Right renal pelvis (tissue), 4 donors: ENCODE measurements around the gene SPRR2E. TPM values are rescaled to one million over a fixed set of nuclear protein-coding genes. Genes with fewer than 3 reads are reported as not detected.
"Not testable (repeated sequence)": the region's sequence is repeated elsewhere in the genome, so short reads cannot be mapped to it uniquely, and the experiment has no call there.

Experiments used
- DNase-seq, 4 donors: peaks; one replicate each; pipeline ENCODE4 v3.0.0-alpha.2; 2013; ENCODE audit warnings: low read depth in 4 of 4, low spot score in 3 of 4, missing footprints in 1 of 4
- polyA plus RNA-seq, 4 donors: library from polyadenylated mRNA; unstranded; fragments of 120-200 nt; gene quantifications; one replicate each; pipeline ENCODE4 v1.2.1, GENCODE V29; 2013; ENCODE audit not compliant: insufficient read length in 4 of 4

The SPRR2E gene
- polyA plus RNA-seq, 4 donors: not detected

DNA sequence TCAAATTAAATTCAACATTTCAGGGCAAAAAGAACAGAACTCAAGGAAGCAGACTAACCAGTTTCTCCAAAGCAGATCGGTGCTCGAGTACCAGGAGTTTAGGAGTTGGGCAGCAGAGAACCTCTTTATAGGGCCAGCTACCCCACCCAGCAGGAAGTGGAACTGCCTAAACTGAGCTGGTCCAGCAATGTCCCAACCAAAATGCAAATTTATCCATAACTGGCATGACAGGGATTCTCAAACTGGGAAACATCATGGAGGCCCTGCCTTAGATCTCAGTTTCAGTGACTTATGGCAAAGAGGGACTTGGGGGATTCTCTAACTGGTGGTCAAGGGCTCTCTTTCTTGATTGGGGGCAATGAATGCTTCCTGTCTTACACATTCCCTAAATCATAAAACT is 22.8 kb downstream of the SPRR2E start, which contains the start of gene SPRR2B:
Gene SPRR2B, minus strand, starts transcription at position 101 of the 400 bp plus-strand sequence. CDS start 772 bp downstream, outside the sequence.
- no peak for DNase-seq

DNA sequence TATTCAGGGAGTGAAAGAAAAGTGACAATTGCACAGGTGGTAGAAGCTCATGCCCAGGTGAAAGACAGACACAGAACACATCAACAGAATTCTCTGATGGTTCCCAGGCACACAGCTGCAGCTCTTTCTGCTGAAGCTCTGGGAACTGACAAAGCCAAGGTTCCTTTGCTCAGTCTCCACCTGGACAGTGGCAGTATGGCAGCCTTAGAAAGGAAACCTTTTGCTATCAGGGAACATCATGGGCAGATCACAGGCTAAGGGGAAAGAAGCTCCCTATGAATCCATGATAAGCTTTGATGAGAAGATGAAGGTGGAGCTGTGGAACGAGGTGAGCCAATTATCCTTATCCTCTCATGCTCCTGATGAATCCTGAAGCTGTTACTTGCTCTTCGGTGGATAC is 24.1 kb downstream of the SPRR2E start:
- no peak for DNase-seq

DNA sequence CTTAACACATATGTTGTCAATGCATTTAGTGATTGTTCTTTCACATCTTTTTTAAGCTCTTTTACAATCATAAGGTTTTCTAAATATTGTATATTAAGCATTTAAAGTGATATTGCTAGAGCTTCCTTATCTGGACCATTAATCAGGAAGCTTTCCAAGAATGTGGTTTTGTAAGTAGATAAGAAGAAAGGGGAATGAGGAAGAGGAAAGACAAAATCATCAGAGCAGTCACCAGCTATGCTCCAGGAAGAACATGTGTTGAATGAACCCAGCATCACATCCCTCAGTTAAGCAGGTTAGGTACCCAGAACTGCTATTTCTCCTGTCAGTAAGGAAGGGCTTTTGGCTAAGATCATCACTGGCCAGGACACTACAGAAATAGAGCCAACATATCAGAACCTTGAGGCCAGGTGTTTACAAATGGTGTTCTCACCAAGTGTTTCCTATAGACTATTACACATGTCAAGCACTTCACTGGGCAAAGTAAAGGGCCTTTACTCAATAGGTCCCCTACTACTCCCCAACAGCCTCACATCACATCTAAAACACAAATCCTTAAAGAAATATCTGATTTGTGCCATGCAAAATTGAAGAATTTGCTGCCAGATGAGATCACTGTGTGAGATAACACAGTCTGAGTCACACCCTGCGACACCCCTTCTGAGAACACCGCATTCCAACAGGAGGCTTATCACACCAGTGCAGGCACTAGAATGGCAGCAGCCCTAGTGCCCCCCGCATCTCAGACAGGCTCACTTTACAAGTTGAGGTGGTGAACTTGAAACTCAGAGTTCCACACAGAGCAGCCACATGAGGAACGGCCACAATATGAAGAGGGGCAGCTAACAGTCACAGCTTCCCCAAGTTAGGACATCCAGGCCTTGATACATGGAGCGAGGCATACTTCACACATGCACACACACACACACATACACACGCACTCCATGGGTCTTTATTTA is 35.2 kb downstream of the SPRR2E start:
- DNase-seq: no peak

DNA sequence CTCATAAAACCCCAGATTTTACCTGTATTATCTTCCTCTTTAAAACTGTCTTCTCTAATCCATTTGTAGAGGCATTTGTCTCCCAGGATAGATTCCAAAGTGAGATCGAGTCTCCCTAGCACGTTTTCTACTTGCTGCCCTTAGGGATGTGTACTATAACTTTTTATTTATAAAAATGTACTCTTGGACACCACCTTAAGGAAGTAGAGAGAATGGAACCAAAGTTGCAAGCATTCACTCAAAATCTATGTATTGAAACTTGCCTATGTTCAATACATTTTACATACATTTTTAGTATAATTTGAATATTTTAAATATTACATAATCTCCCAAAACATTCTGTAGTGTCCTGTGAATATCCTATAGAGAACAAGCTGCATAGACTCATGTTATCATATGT is 36.2 kb downstream of the SPRR2E start:
- DNase-seq: no peak

DNA sequence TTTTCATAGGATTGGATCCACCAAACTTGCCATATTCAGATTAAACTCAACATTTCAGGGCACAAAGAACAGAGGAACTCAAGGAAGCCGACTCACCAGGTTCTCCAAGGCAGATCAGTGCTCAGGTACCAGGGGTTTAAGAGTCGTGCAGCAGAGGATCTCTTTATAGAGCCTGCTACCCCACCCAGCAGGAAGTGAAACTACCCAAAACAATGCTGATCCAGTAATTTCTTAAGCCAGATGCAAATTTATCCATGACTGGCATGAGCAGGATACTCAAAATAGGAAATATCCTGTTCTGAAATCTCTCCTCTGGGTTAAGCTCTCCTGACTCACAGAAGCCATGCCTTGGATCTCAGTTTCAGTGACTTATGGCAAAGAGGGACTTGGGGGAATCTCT is 37.0 kb downstream of the SPRR2E start, which contains the start of gene SPRR2A:
Gene SPRR2A, minus strand, starts transcription at position 138 of the 400 bp plus-strand sequence. CDS start 777 bp downstream, outside the sequence.
- no peak for DNase-seq

DNA sequence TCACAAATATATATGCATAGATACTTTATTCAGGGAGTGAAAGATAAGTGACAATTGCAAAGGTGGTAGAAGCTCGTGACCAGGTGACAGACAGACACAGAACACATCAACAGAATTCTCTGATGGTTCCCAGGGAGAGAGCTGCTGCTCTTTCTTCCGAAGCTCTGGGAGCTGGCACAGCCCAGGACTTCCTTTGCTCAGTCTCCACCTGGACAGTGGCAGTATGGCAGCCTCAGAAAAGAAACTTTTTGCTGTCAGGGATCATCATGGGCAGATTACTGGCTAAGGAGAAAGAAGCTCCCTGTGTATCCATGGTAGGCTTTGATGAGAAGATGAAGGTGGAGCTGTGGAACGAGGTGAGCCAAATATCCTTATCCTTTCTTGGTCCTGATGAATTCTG is 38.2 kb downstream of the SPRR2E start:
- not testable (repeated sequence) for DNase-seq

DNA sequence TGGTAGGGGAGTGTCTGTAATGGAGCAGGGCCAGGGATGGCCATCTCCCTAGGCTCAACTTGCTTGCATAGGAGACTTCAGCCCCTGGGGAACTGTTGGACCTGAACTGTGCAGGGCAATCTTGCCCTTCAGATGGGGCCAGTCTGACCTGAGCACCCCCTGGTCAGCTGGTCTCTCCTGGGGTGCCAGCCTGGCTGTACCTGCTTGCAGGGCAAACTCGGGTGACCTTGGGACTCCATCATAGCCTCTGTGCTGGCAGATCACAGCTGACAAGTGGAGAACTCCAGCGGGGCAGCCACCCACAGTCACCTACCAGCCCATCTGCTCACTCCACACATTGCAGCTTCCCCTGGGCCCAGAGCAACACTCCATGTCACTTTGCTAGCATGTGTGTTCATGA is 45.1 kb downstream of the SPRR2E start:
- no peak for DNase-seq

Other genes with a start within 250 kb of the SPRR2E start
- gene LCE7A, start 234.5 kb downstream of the SPRR2E start, polyA plus RNA-seq: not detected
- not detected for gene SMCP, start 216.2 kb downstream of the SPRR2E start, polyA plus RNA-seq
- under 1 TPM in 3 of 4 donors, not detected in 1; 0.24 to 0.67 (median 0.55) TPM for gene IVL, start 186.0 kb downstream of the SPRR2E start, polyA plus RNA-seq
- gene SPRR5, start 147.3 kb downstream of the SPRR2E start, polyA plus RNA-seq: not detected
- gene SPRR4, start 123.9 kb downstream of the SPRR2E start, polyA plus RNA-seq: not detected
- under 1 TPM in 1 of 4 donors, not detected in 3; 0.21 TPM for gene SPRR1A, start 110.4 kb downstream of the SPRR2E start, polyA plus RNA-seq
- gene SPRR3, start 92.8 kb downstream of the SPRR2E start, polyA plus RNA-seq: under 1 TPM in 2 of 4 donors, not detected in 2; 0.18 to 0.49 TPM
- gene SPRR1B, start 63.3 kb downstream of the SPRR2E start, polyA plus RNA-seq: not detected
- not detected for gene SPRR2D, start 53.4 kb downstream of the SPRR2E start, polyA plus RNA-seq
- under 1 TPM in 1 of 4 donors, not detected in 3; 0.09 TPM for gene SPRR2A, start 37.0 kb downstream of the SPRR2E start, polyA plus RNA-seq
- gene SPRR2B, start 22.9 kb downstream of the SPRR2E start, polyA plus RNA-seq: under 1 TPM in 1 of 4 donors, not detected in 3; 0.17 TPM
- gene SPRR2F, start 19.0 kb upstream of the SPRR2E start, polyA plus RNA-seq: not detected
- not detected for gene SPRR2G, start 56.4 kb upstream of the SPRR2E start, polyA plus RNA-seq
- gene LELP1, start 108.9 kb upstream of the SPRR2E start, polyA plus RNA-seq: not detected
- not detected for gene PRR9, start 123.1 kb upstream of the SPRR2E start, polyA plus RNA-seq
- gene LORICRIN, start 165.2 kb upstream of the SPRR2E start, polyA plus RNA-seq: not detected
- not detected for gene PGLYRP3, start 218.4 kb upstream of the SPRR2E start, polyA plus RNA-seq